ENCODE data around the gene SCN2A.
"Not testable (repeated sequence)": the region's sequence is repeated elsewhere in the genome, so short reads cannot be mapped to it uniquely, and the experiment has no call there.

The SCN2A gene

DNA sequence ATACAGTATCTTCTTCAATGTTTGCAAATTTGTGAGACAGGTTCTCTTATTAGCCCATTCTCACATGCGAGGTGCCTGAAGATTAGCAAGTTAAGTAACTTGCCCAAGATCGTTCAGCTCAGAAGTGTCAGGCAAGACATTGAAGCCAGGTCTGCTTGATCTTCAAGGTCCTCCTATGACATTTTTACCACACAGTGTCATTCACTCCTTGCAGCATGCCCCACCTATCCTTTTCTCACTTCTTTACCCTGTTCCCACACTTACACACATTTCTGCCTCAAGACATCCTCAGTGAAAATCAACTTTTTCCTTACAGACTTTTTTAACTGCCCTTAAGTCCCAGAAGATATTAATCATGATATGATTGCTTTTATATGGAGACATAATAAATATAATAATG, 73.8 kb downstream of the SCN2A start:
- Histone ChIP-seq H3K4me1 (ENCODE audit: control insufficient read depth in 1 of 2, insufficient read depth in 1 of 2, low read depth in 1 of 2, low read length in 1 of 2) (no peaks in the 10 kb centered on the region), H3K27me3 (no peaks in the 10 kb centered on the region), H3K27ac (no peak overlapping the region), H3K9me3 (no peaks in the 10 kb centered on the region), H3K36me3 (no peaks in the 10 kb centered on the region), H3K4me3 (ENCODE audit: low read depth in 1 of 2, low read length in 1 of 2) (no peak overlapping the region)
- TF ChIP-seq, protein P1, sequence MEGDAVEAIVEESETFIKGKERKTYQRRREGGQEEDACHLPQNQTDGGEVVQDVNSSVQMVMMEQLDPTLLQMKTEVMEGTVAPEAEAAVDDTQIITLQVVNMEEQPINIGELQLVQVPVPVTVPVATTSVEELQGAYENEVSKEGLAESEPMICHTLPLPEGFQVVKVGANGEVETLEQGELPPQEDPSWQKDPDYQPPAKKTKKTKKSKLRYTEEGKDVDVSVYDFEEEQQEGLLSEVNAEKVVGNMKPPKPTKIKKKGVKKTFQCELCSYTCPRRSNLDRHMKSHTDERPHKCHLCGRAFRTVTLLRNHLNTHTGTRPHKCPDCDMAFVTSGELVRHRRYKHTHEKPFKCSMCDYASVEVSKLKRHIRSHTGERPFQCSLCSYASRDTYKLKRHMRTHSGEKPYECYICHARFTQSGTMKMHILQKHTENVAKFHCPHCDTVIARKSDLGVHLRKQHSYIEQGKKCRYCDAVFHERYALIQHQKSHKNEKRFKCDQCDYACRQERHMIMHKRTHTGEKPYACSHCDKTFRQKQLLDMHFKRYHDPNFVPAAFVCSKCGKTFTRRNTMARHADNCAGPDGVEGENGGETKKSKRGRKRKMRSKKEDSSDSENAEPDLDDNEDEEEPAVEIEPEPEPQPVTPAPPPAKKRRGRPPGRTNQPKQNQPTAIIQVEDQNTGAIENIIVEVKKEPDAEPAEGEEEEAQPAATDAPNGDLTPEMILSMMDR (IDR thresholded peaks at IDR 0.05) = no peak

DNA sequence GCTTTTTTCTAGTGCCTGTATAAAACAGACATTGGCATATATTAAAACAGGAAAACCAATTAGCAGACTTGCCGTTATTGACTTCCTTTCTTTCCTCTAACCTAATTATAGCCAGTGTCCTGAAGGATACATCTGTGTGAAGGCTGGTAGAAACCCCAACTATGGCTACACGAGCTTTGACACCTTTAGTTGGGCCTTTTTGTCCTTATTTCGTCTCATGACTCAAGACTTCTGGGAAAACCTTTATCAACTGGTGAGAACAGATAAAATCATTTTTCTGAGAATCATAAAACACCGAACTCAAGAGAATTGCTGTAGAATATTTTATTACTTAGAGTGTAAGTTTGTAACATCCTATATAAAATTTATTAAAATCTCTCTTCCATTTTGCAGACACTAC, 74.3 kb downstream of the SCN2A start:
- H3K36me3 ChIP-seq = no peaks in the 10 kb centered on the region
- no peaks in the 10 kb centered on the region for H3K27me3 ChIP-seq
- TF ChIP-seq, protein P1 (IDR thresholded peaks at IDR 0.05) = no peak
- H3K4me3 ChIP-seq (ENCODE audit: low read depth in 1 of 2, low read length in 1 of 2) = no peak overlapping the region
- H3K9me3 ChIP-seq = no peaks in the 10 kb centered on the region
- no peak overlapping the region for H3K27ac ChIP-seq
- H3K4me1 ChIP-seq (ENCODE audit: control insufficient read depth in 1 of 2, insufficient read depth in 1 of 2, low read depth in 1 of 2, low read length in 1 of 2) = no peaks in the 10 kb centered on the region

DNA sequence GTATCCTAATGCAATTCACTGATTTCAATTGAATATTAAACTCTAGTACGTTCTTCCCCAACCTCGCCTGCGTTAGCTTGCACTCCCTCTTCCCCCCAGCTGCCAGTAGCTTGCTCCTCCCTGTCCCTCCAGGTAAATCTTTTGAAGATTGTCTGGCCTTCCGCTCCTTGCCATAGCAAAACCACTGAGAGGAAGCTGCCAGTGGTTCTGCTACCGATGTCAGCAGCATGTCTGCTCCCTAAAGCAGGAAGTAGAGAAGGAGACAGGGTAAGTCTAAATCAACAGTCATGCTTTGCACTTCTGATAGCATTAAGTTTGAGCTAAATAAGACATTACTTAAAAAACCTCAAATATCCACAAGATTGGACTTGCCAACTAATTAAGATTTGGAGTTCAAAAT, 89.1 kb downstream of the SCN2A start:
- H3K27me3 ChIP-seq = no peaks in the 10 kb centered on the region
- no peaks in the 10 kb centered on the region for H3K36me3 ChIP-seq

DNA sequence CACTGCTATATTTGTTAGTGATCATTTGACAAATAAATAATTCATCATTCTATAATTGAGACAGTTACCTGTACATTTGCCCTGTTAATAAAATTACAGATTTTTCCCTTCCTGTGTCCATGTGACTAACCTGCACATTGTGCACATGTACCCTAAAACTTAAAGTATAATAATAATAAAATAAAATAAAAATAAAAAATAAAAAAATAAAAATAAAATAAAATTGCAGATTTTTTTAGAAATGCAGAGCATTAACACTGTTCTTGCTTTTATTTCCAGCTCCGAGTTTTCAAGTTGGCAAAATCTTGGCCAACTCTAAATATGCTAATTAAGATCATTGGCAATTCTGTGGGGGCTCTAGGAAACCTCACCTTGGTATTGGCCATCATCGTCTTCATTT, 105.1 kb downstream of the SCN2A start:
- not testable (repeated sequence) for H3K4me1 ChIP-seq (ENCODE audit: control insufficient read depth in 1 of 2, insufficient read depth in 1 of 2, low read depth in 1 of 2, low read length in 1 of 2); H3K36me3 ChIP-seq; H3K27me3 ChIP-seq; H3K4me3 ChIP-seq (ENCODE audit: low read depth in 1 of 2, low read length in 1 of 2); H3K9me3 ChIP-seq; H3K27ac ChIP-seq

More for the DNA sequence above, 89.1 kb downstream of the SCN2A start:
- TF ChIP-seq, protein P1 (IDR thresholded peaks at IDR 0.05) = no peak
- no peak overlapping the region for H3K4me3 ChIP-seq (ENCODE audit: low read depth in 1 of 2, low read length in 1 of 2)
- no peak overlapping the region for H3K27ac ChIP-seq
- H3K9me3 ChIP-seq = no peaks in the 10 kb centered on the region
- no peaks in the 10 kb centered on the region for H3K4me1 ChIP-seq (ENCODE audit: control insufficient read depth in 1 of 2, insufficient read depth in 1 of 2, low read depth in 1 of 2, low read length in 1 of 2)

DNA sequence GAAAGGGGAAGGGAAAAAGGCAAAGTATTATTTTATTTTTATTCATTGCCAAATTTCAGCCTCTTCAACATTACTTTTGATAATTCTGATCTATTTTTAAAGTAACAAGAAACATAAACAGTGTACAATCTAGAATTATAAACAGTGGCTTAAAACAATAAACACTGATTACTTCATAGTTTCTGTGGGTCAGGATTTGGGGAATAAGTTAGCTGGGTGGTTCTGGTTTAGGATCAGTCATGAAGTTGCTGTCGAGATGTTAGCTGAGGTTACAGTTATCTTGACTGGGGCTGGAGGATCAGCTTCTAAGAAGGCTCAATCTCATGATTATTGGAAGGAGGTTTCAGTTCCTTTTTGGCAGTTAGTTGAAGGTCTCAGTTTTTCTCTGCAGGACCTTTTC, 109.2 kb downstream of the SCN2A start:
- Histone ChIP-seq H3K4me1 (ENCODE audit: control insufficient read depth in 1 of 2, insufficient read depth in 1 of 2, low read depth in 1 of 2, low read length in 1 of 2) (no peaks in the 10 kb centered on the region), H3K4me3 (ENCODE audit: low read depth in 1 of 2, low read length in 1 of 2) (no peak overlapping the region), H3K9me3 (no peaks in the 10 kb centered on the region), H3K36me3 (no peaks in the 10 kb centered on the region), H3K27me3 (no peaks in the 10 kb centered on the region), H3K27ac (no peak overlapping the region)
- TF ChIP-seq, protein P1 (IDR thresholded peaks at IDR 0.05) = no peak

DNA sequence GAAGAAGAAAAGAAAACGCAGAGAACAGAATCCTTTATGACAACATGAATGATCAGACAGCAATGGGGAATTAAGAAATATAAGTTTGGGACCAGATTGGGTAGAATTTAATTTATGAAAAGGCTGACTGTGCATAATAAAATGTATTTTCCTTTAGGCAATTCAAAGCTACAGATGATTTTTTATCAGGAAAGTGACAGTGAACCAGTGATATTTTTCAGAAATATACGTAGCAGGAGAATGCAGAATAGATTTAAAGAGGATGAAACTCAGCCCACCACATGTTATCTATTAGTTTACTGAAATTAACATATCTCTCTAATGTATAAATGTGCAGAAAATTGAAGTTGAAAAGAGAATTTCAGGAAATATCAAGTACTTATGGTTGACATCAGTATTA, 110.0 kb downstream of the SCN2A start:
- no peak overlapping the region for H3K27ac ChIP-seq
- H3K36me3 ChIP-seq = no peaks in the 10 kb centered on the region
- H3K27me3 ChIP-seq = no peaks in the 10 kb centered on the region
- no peaks in the 10 kb centered on the region for H3K4me1 ChIP-seq (ENCODE audit: control insufficient read depth in 1 of 2, insufficient read depth in 1 of 2, low read depth in 1 of 2, low read length in 1 of 2)
- no peaks in the 10 kb centered on the region for H3K9me3 ChIP-seq
- TF ChIP-seq, protein P1 (IDR thresholded peaks at IDR 0.05) = no peak
- H3K4me3 ChIP-seq (ENCODE audit: low read depth in 1 of 2, low read length in 1 of 2) = no peak overlapping the region

Measured in neutrophil (primary cell).